ENCODE measurements around the gene LCN10. TPM values are rescaled to one million over a fixed set of nuclear protein-coding genes. Genes with fewer than 3 reads are reported as not detected.

The LCN10 gene
- total RNA-seq, 1 donor from 2014 or later = 7.7 TPM

- intact Hi-C loops (cut with DNase I) = no loop called here
- ATAC-seq (ENCODE audit: poor library complexity) (no peak), DNase-seq (no peak)
Measured at GRCh38 chr9:136744773-136745172, 2.0 kb upstream of the LCN10 start.

- intact Hi-C loops (cut with DNase I) = no loop called here
- ATAC-seq (ENCODE audit: poor library complexity) (no peak), DNase-seq (no peak)
Measured at GRCh38 chr9:136743639-136744211, 985 bp upstream of the LCN10 start.

- intact Hi-C loops (cut with DNase I) = no loop called here
- DNase-seq (no peak), ATAC-seq (ENCODE audit: poor library complexity) (no peak)
Measured at GRCh38 chr9:136741883-136742571, 713 bp downstream of the LCN10 start.

- ATAC-seq (ENCODE audit: poor library complexity) = peak; percentile 70
- intact Hi-C loops (cut with DNase I) = no loop called here
Measured at GRCh38 chr9:136740971-136741882, 1.5 kb downstream of the LCN10 start.

GRCh38 chr9:136740491-136740890 is 2.2 kb downstream of the LCN10 start:
- intact Hi-C loops (cut with DNase I) = no loop called here
- no peak for DNase-seq
- ATAC-seq (ENCODE audit: poor library complexity) = no peak

More at GRCh38 chr9:136740971-136741882, 1.5 kb downstream of the LCN10 start:
- DNase-seq = peak; percentile 69

- ATAC-seq (ENCODE audit: poor library complexity) = no peak
- intact Hi-C loops (cut with DNase I) = no loop called here
- no peak for DNase-seq
Measured at GRCh38 chr9:136740069-136740468, 2.7 kb downstream of the LCN10 start.

- no peak for DNase-seq
- no peak for ATAC-seq (ENCODE audit: poor library complexity)
- intact Hi-C loops (cut with DNase I) = no loop called here
Measured at GRCh38 chr9:136739509-136739908, 3.2 kb downstream of the LCN10 start.

- DNase-seq (no peak), ATAC-seq (ENCODE audit: poor library complexity) (no peak)
- intact Hi-C loops (cut with DNase I) = no loop called here
Measured at GRCh38 chr9:136738960-136739359, 3.8 kb downstream of the LCN10 start.

GRCh38 chr9:136735812-136736480 is 6.8 kb downstream of the LCN10 start:
- ATAC-seq (ENCODE audit: poor library complexity) (no peak), DNase-seq (no peak)
- intact Hi-C loops (cut with DNase I) = no loop called here

GRCh38 chr9:136734837-136735496 is 7.8 kb downstream of the LCN10 start:
- intact Hi-C loops (cut with DNase I) = no loop called here
- ATAC-seq (ENCODE audit: poor library complexity) (no peak), DNase-seq (no peak)

- ATAC-seq (ENCODE audit: poor library complexity) = no peak
- intact Hi-C loops (cut with DNase I) = no loop called here
- DNase-seq = no peak
Measured at GRCh38 chr9:136733611-136734010, 9.1 kb downstream of the LCN10 start.

GRCh38 chr9:136732444-136733178 is 10.1 kb downstream of the LCN10 start:
- intact Hi-C loops (cut with DNase I) = no loop called here
- DNase-seq (no peak), ATAC-seq (ENCODE audit: poor library complexity) (no peak)

- ATAC-seq (ENCODE audit: poor library complexity) (no peak), DNase-seq (no peak)
- intact Hi-C loops (cut with DNase I) = loop anchor here (5.0 kb wide), 1 partner anchor 43 kb away; the partner anchor contains the start of gene AGPAT2
Measured at GRCh38 chr9:136729926-136730325, 12.8 kb downstream of the LCN10 start.

GRCh38 chr9:136729144-136729543 is 13.6 kb downstream of the LCN10 start:
- DNase-seq = no peak
- intact Hi-C loops (cut with DNase I) = loop anchor here (5.0 kb wide), 1 partner anchor 42 kb away; the partner anchor contains the start of gene AGPAT2
- no peak for ATAC-seq (ENCODE audit: poor library complexity)

GRCh38 chr9:136728548-136729123 is 14.1 kb downstream of the LCN10 start:
- intact Hi-C loops (cut with DNase I) = loop anchor here (5.0 kb wide), 1 partner anchor 41 kb away; the partner anchor contains the start of gene AGPAT2
- no peak for DNase-seq
- ATAC-seq (ENCODE audit: poor library complexity) = peak; percentile 54

GRCh38 chr9:136728080-136728547 is 14.6 kb downstream of the LCN10 start:
- ATAC-seq (ENCODE audit: poor library complexity) (peak; percentile 88), DNase-seq (peak; percentile 95)
- intact Hi-C loops (cut with DNase I) = loop anchor here (5.0 kb wide), 1 partner anchor 41 kb away; the partner anchor contains the start of gene AGPAT2

GRCh38 chr9:136726631-136727191 is 16.0 kb downstream of the LCN10 start:
- no peak for ATAC-seq (ENCODE audit: poor library complexity)
- intact Hi-C loops (cut with DNase I) = loop anchor here (5.0 kb wide), 1 partner anchor 39 kb away; the partner anchor contains the start of gene AGPAT2
- DNase-seq = no peak
